ENCODE results near the gene PDGFB. TPM values are rescaled to one million over a fixed set of nuclear protein-coding genes. Genes with fewer than 3 reads are reported as not detected.

PDGFB gene
- total and polyA plus RNA-seq, 7 experiments from 2014 or later: 0.56 to 9.5 (median 2.3) TPM

DNA sequence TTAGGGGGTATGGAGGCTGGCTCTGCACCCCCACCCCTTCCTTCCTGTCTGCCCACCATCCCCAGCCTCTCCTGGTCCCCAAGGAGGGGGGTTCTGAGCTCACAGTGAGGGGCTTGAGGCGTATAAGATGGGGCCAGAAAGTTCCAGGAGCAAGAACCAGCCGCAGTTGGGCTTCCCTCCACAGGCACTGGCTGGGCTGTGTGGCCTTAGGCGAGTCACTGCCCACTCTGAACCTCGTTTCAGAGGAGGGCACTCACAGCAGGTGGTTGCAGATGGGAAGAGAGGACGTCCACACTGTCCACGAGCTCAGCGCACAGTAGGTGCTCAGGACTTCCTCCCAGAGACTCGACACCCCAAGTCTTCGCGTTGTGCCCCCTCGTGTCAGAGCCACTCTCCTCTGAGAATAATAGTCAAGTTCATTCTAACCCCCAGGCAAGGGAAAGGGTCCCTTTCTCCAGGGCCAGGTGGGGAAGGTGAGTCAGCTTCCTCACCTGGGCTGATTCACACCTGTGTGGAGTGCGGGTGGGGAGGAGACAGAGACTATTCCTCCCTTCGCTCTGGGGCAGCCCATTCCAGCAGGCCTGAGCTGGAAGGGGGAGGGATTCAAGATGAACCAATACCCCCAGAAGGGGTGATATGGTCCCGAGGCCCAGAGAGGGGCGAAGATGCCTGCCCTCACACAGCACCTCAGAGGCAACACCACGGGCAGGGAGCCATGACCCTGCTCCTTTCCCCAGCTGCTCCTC is 45.4 kb upstream of the PDGFB start:
- Histone ChIP-seq H3K27ac (ENCODE audit: low read depth, low read length) (no peak overlapping the region), H3K36me3 (ENCODE audit: control insufficient read depth in 2 of 3, insufficient read depth in 3 of 3, low read length in 3 of 3) (no peaks in the 10 kb centered on the region), H3K27me3 (ENCODE audit: control insufficient read depth in 2 of 2, insufficient read depth in 2 of 2, low read length in 2 of 2) (no peaks in the 10 kb centered on the region), H3K4me3 (ENCODE audit: low read length) (no peak overlapping the region), H3K4me1 (ENCODE audit: control insufficient read depth in 2 of 2, insufficient read depth in 2 of 2, low read length in 2 of 2) (no peaks in the 10 kb centered on the region), H3K9me3 (ENCODE audit: control insufficient read depth in 2 of 3, low read length in 3 of 3) (peaks cover 0 to under 1% (median 0%) of the 10 kb centered on the region in 3 experiments)
- ChIA-PET CTCF (interaction anchor here (0.5 kb wide), 1 partner anchor 26 kb away, joined by 4 read pairs; no protein-coding TSS in a partner anchor), POLR2A (interaction anchor here (0.7 kb wide), 1 partner anchor 28 kb away, joined by 3 read pairs; no protein-coding TSS in a partner anchor)
- peaks cover 0 to 12% (median under 1%) of the 10 kb centered on the region in 11 donors for H3K9me3 Mint-ChIP-seq
- no peak overlapping the region for H3K4me3 Mint-ChIP-seq
- H3K27ac Mint-ChIP-seq: no peak overlapping the region
- ATAC-seq: no peak
- peaks cover 0 to 4% (median 0%) of the 10 kb centered on the region in 5 donors for H3K27me3 Mint-ChIP-seq
- intact Hi-C loops (cut with micrococcal nuclease): no loop called here
- peaks cover 0 to 16% (median 5%) of the 10 kb centered on the region in 7 donors for H3K4me1 Mint-ChIP-seq
- peaks cover 0 to 3% (median 0%) of the 10 kb centered on the region in 5 donors for H3K36me3 Mint-ChIP-seq
- DNase-seq: no peak

DNA sequence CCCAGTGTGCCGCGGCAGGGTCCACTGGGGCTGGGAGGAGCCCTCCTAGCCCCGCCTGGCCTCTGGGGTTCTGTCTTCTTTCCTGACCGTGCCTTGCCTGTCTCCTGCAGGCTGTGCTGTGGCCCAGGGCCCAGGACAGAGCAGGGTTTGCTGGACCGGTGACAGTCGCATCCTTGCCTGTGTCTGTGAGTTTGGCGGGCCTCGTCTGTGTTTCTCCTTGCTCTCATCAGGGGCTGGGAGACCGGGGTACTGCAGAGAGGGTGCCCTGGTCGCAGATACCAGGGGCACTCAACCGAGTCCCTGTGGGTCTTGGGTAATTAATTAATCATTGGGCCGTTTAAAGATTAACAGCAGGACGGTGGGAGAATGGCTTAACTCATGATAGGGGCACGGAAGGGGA is 44.8 kb upstream of the PDGFB start:
- intact Hi-C loops (cut with micrococcal nuclease): no loop called here
- H3K27me3 ChIP-seq (ENCODE audit: control insufficient read depth in 2 of 2, insufficient read depth in 2 of 2, low read length in 2 of 2): no peaks in the 10 kb centered on the region
- ATAC-seq (no peak), DNase-seq (no peak)
- Mint-ChIP-seq H3K4me1 (peaks cover 0 to 16% (median 5%) of the 10 kb centered on the region in 7 donors), H3K9me3 (peaks cover 0 to 13% (median 4%) of the 10 kb centered on the region in 11 donors), H3K27me3 (peaks cover 0 to 4% (median 0%) of the 10 kb centered on the region in 5 donors), H3K36me3 (peaks cover 0 to 3% (median 0%) of the 10 kb centered on the region in 5 donors), H3K4me3 (no peak overlapping the region), H3K27ac (no peak overlapping the region)
- no peaks in the 10 kb centered on the region for H3K4me1 ChIP-seq (ENCODE audit: control insufficient read depth in 2 of 2, insufficient read depth in 2 of 2, low read length in 2 of 2)
- H3K9me3 ChIP-seq (ENCODE audit: control insufficient read depth in 2 of 3, low read length in 3 of 3): peaks cover 0 to 7% (median 0%) of the 10 kb centered on the region in 3 experiments
- ChIA-PET CTCF (no interaction called here), POLR2A (interaction anchor here (0.7 kb wide), 1 partner anchor 28 kb away, joined by 3 read pairs; no protein-coding TSS in a partner anchor)
- no peak overlapping the region for H3K4me3 ChIP-seq (ENCODE audit: low read length)
- no peak overlapping the region for H3K27ac ChIP-seq (ENCODE audit: low read depth, low read length)
- no peaks in the 10 kb centered on the region for H3K36me3 ChIP-seq (ENCODE audit: control insufficient read depth in 2 of 3, insufficient read depth in 3 of 3, low read length in 3 of 3)

DNA sequence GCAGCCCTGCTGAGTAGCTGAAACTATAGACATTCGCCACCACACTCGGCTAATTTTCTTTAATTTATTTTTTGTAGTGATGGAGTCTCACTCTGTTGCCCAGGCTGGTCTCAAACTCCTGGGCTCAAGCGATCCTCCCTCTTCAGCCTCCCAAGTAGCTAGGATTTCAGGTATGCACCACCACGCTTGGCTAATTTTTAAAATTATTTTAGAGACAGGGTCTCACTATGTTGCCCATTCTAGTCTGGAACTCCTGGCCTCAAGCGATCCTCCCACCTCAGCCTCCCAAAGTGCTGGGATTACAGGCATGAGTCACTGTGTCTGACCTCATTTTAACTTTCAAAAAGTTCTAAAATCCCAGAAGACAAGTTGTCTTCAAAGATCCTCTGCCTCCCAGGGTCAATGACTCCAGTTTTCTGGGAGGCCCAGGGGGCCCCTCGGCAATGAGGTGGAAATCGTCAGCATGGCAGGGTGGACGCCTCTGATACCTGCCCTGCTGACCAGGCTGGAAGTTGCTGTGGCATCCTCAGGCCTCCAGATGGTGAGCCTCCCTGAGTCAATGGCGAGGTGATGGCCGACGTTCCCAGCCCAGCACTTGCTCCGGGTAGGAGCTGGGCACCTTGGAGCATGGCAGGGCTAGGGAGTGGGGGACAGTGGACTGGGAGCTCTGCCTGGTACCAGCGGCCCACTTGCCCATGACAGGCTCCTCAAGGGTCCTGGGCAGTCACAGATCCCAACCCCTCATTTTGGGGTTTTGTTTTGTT is 43.5 kb upstream of the PDGFB start:
- Histone ChIP-seq H3K36me3 (ENCODE audit: control insufficient read depth in 2 of 3, insufficient read depth in 3 of 3, low read length in 3 of 3) (no peaks in the 10 kb centered on the region), H3K4me3 (ENCODE audit: low read length) (no peak overlapping the region), H3K4me1 (ENCODE audit: control insufficient read depth in 2 of 2, insufficient read depth in 2 of 2, low read length in 2 of 2) (no peaks in the 10 kb centered on the region), H3K9me3 (ENCODE audit: control insufficient read depth in 2 of 3, low read length in 3 of 3) (peaks cover 0 to 7% (median 0%) of the 10 kb centered on the region in 3 experiments), H3K27ac (ENCODE audit: low read depth, low read length) (no peak overlapping the region), H3K27me3 (ENCODE audit: control insufficient read depth in 2 of 2, insufficient read depth in 2 of 2, low read length in 2 of 2) (no peaks in the 10 kb centered on the region)
- DNase-seq: no peak
- ATAC-seq: no peak
- no peak overlapping the region for H3K27ac Mint-ChIP-seq
- H3K4me1 Mint-ChIP-seq: peaks cover 0 to 14% (median 5%) of the 10 kb centered on the region in 7 donors
- no peak overlapping the region for H3K4me3 Mint-ChIP-seq
- POLR2A ChIA-PET: no interaction called here
- H3K9me3 Mint-ChIP-seq: peaks cover 0 to 16% (median 5%) of the 10 kb centered on the region in 11 donors
- CTCF ChIA-PET: interaction anchor here (0.6 kb wide), 1 partner anchor 26 kb away, joined by 3 read pairs; no protein-coding TSS in a partner anchor
- peaks cover 0 to under 1% (median 0%) of the 10 kb centered on the region in 5 donors for H3K27me3 Mint-ChIP-seq
- intact Hi-C loops (cut with micrococcal nuclease): no loop called here
- peaks cover 0 to 3% (median 0%) of the 10 kb centered on the region in 5 donors for H3K36me3 Mint-ChIP-seq

DNA sequence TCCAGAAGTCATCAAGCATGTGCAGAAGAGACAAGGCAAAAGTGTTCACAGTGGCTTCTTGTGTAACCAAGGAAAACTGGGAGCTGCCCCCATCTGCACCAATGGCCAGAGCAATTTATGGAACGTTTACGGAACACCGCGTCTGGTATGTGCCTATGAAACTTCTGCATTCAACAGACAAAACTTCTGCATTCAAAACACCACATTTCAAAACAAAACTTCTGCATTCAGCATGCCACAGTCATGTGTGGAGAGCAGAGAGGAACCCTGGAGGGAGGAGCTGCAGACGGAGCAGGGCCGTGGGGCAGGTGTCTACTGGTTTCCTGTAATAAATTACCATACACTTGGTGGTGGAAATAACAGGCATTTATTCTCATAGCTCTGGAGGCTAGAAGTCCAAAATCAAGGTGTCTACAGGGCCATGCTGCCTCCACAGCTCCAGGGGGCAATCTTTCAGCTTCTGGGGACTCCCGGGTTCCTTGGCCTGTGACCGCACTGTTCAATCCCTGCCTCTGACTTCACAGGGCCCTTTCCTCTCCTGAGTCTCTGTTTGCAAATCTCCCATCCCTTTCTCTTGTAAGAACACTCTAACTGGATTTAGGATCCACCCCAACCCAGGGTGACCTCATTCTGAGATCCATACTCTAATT is 42.4 kb upstream of the PDGFB start:
- ATAC-seq: peak; percentile 80
- DNase-seq: no peak
- peak overlapping the region in 2 of 9 donors; percentile 38 to 60 for H3K27ac Mint-ChIP-seq
- Histone ChIP-seq H3K4me3 (ENCODE audit: low read length) (no peak overlapping the region), H3K27me3 (ENCODE audit: control insufficient read depth in 2 of 2, insufficient read depth in 2 of 2, low read length in 2 of 2) (no peaks in the 10 kb centered on the region), H3K4me1 (ENCODE audit: control insufficient read depth in 2 of 2, insufficient read depth in 2 of 2, low read length in 2 of 2) (no peaks in the 10 kb centered on the region), H3K27ac (ENCODE audit: low read depth, low read length) (no peak overlapping the region), H3K9me3 (ENCODE audit: control insufficient read depth in 2 of 3, low read length in 3 of 3) (peaks cover 0 to 7% (median 0%) of the 10 kb centered on the region in 3 experiments), H3K36me3 (ENCODE audit: control insufficient read depth in 2 of 3, insufficient read depth in 3 of 3, low read length in 3 of 3) (no peaks in the 10 kb centered on the region)
- CTCF ChIA-PET: no interaction called here
- peaks cover 0 to 16% (median 5%) of the 10 kb centered on the region in 11 donors for H3K9me3 Mint-ChIP-seq
- H3K27me3 Mint-ChIP-seq: no peaks in the 10 kb centered on the region
- peaks cover 0 to 3% (median 0%) of the 10 kb centered on the region in 5 donors for H3K36me3 Mint-ChIP-seq
- intact Hi-C loops (cut with micrococcal nuclease): no loop called here
- POLR2A ChIA-PET: no interaction called here
- no peak overlapping the region for H3K4me3 Mint-ChIP-seq
- H3K4me1 Mint-ChIP-seq: peaks cover 0 to 10% (median 5%) of the 10 kb centered on the region in 7 donors

DNA sequence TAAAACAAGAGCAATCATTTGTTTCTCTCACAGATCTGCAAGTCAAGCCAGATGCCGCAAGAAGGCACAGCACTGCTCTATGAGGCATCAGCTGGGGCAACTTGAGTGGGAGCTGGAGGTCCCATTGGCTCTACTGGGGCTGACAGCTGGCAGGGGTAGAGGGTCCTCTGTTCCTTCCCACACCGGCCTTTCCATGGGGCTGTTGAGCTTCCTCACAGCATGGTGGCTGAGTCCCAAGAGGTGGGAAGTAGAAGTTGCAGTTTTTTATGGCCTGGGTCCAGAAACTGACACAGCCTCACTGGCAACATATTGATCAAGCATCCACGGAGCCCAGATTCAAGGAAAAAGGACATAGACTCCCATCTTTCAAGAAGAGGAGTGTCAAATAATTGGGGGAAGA is 40.2 kb upstream of the PDGFB start:
- H3K4me1 ChIP-seq (ENCODE audit: control insufficient read depth in 2 of 2, insufficient read depth in 2 of 2, low read length in 2 of 2): no peaks in the 10 kb centered on the region
- ATAC-seq: no peak
- Mint-ChIP-seq H3K36me3 (peaks cover 0 to 3% (median 0%) of the 10 kb centered on the region in 5 donors), H3K27ac (no peak overlapping the region), H3K4me3 (no peak overlapping the region), H3K27me3 (peaks cover 0 to 2% (median 0%) of the 10 kb centered on the region in 5 donors), H3K4me1 (peaks cover 0 to 10% (median 5%) of the 10 kb centered on the region in 7 donors), H3K9me3 (peaks cover 0 to 16% (median 5%) of the 10 kb centered on the region in 11 donors)
- H3K9me3 ChIP-seq (ENCODE audit: control insufficient read depth in 2 of 3, low read length in 3 of 3): peaks cover 0 to 7% (median 0%) of the 10 kb centered on the region in 3 experiments
- ChIA-PET POLR2A (interaction anchor here (0.8 kb wide), 1 partner anchor 620 kb away, joined by 3 read pairs; no protein-coding TSS in a partner anchor), CTCF (no interaction called here)
- H3K27me3 ChIP-seq (ENCODE audit: control insufficient read depth in 2 of 2, insufficient read depth in 2 of 2, low read length in 2 of 2): peaks cover 0 to 2% of the 10 kb centered on the region in 2 donors
- H3K36me3 ChIP-seq (ENCODE audit: control insufficient read depth in 2 of 3, insufficient read depth in 3 of 3, low read length in 3 of 3): no peaks in the 10 kb centered on the region
- no peak overlapping the region for H3K4me3 ChIP-seq (ENCODE audit: low read length)
- intact Hi-C loops (cut with micrococcal nuclease): no loop called here
- no peak overlapping the region for H3K27ac ChIP-seq (ENCODE audit: low read depth, low read length)
- no peak for DNase-seq

Data from naive thymus-derived CD4-positive, alpha-beta T cell (primary cell).